AG04449 (cell line): ENCODE results near the gene MSMP.

Experiments
- CTCF ChIA-PET: fragments of 350-600 bp; formaldehyde crosslinking; extraction: SDS; loops from one replicate; lab custom pipeline; 2021; ENCODE audit warnings: antibody characterized with exemption; lab: Yijun Ruan, JAX
- POLR2A ChIA-PET: fragments of 400-600, 350-600 bp; formaldehyde crosslinking; extraction: SDS; loops from one replicate; lab custom pipeline; 2020; ENCODE audit warnings: antibody characterized with exemption, inconsistent platforms; lab: Yijun Ruan, JAX
- DNase-seq: peaks from one replicate; pipeline ENCODE4 v3.0.0-alpha.2; 2010; ENCODE audit warnings: low read depth, low spot score
- H3K4me3 ChIP-seq: 2 replicates; pipeline ENCODE4 v1.5.1; 2011; ENCODE audit warnings: low read depth, mild to moderate bottlenecking, control low read depth, low read length
- TF ChIP-seq, protein P1 (sequence below): IDR thresholded peaks from one replicate; pipeline ENCODE4 v1.5.1; 2011; ENCODE audit warnings: mild to moderate bottlenecking, moderate library complexity, low read length, control low read depth, inconsistent platforms; ENCODE audit not compliant: insufficient read depth; ENCODE audit errors: missing control alignments

The MSMP gene

DNA sequence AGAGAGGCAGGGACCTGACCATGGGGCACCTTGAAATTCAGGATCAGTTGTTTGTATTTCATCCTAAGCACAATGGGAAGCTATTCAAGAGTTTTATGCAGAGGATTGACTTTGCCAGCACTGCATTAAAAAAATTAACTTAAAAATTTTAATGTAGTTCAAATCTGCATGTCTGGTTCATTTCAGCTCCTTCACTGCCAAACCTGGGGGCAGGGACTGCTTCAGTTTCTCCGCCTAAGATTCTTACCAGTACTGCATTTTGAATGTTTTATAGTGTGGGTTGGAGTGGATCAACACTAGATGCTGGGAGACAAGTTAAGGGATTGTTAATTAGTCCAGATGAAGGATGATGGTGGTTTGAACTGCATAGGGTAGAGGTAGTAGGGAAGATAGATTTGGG, 15.7 kb upstream of the MSMP start:
- DNase-seq = no peak
- ChIA-PET CTCF (interaction anchor here (0.8 to 11.6 kb wide), 2 partner anchors 20 to 113 kb away, joined by 4 to 102 read pairs; no protein-coding TSS in a partner anchor), POLR2A (no interaction called here)
- TF ChIP-seq, protein P1, sequence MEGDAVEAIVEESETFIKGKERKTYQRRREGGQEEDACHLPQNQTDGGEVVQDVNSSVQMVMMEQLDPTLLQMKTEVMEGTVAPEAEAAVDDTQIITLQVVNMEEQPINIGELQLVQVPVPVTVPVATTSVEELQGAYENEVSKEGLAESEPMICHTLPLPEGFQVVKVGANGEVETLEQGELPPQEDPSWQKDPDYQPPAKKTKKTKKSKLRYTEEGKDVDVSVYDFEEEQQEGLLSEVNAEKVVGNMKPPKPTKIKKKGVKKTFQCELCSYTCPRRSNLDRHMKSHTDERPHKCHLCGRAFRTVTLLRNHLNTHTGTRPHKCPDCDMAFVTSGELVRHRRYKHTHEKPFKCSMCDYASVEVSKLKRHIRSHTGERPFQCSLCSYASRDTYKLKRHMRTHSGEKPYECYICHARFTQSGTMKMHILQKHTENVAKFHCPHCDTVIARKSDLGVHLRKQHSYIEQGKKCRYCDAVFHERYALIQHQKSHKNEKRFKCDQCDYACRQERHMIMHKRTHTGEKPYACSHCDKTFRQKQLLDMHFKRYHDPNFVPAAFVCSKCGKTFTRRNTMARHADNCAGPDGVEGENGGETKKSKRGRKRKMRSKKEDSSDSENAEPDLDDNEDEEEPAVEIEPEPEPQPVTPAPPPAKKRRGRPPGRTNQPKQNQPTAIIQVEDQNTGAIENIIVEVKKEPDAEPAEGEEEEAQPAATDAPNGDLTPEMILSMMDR = no peak
- H3K4me3 ChIP-seq = no peak overlapping the region

DNA sequence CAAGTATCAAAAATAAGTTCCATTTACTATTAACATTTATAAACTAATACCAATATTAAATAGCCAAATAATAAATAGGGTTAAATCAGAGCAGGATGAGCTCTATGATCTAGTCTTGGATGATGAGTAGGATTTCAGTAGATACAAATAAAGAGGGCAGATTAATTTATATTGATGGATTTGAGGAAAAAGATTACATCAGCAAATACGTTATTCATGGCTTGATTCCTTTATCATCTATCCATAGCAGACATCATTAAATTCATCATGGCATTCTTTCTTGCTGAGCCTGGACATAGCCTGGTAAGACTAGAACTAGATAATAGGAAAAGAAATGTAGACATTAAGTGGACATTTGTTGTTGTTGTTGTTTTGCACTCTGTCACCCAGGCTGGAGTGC, 13.4 kb upstream of the MSMP start:
- no peak for DNase-seq
- TF ChIP-seq, protein P1 = no peak
- ChIA-PET CTCF (no interaction called here), POLR2A (no interaction called here)
- no peak overlapping the region for H3K4me3 ChIP-seq

DNA sequence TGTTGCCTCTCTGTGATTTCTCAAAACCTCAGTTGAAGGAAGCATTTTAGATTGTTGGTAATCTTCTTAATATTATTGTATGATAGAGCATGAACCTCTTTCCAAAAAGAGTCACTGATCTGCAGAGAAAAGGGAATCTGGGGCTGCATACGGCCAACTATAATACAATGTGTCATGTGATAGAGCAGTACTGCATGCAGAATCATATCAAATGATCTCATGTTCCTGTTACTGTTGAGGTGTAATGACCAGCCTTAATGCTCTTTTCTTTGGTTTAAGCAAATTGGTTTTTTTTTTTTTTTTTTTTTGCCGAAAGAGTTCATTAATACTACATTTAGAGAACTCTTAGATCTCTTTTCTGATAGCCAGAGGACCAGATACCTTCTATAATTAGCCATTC, 12.9 kb upstream of the MSMP start:
- ChIA-PET CTCF (no interaction called here), POLR2A (no interaction called here)
- TF ChIP-seq, protein P1 = no peak
- DNase-seq = no peak
- H3K4me3 ChIP-seq = no peak overlapping the region

DNA sequence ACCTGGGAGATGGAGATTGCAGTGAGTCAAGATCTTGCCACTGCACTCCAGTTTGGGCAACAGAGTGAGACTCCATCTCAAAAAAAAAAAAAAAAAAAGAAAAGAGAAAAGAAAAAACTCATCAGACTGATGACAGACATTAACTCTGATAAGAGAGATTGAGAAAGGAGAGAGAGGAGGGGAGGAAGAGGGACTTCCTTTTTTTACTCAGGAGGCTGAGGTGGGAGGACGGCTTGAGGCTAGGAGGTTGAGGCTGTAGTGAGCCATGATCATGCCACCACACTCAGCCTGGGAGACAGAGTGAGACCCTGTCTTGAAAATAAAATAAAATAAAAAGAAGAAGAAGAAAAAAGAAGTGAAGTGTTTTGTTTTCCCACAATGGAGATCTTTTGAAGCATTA, 9.7 kb upstream of the MSMP start:
- no peak for DNase-seq
- ChIA-PET CTCF (interaction anchor here (1.8 kb wide), 1 partner anchor 26 kb away, joined by 6 read pairs; no protein-coding TSS in a partner anchor), POLR2A (interaction anchor here (0.5 kb wide), 1 partner anchor 484 kb away, joined by 4 read pairs; no protein-coding TSS in a partner anchor)
- TF ChIP-seq, protein P1 = no peak
- no peak overlapping the region for H3K4me3 ChIP-seq

DNA sequence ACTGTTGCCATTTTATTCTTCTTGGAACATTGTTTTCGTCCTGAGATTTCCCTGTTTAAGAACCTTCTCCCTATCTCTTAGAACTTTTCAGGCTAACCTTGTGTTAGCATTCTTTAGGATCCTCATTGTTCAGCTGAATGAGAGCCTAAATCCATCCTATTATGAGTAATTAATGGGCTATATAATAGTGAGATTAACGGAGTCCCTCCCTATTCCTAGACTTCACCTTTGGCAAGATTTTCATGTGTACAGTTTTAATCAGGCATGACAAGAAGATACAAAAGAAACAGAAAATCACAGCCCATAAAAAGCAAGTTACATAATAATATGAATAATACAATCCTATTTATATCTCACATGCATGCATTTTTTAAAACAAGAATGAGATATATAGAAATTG, 9.1 kb upstream of the MSMP start:
- TF ChIP-seq, protein P1 = no peak
- ChIA-PET CTCF (interaction anchor here (0.7 to 1.1 kb wide), 4 partner anchors 13 to 116 kb away, joined by 3 to 4 read pairs (median 3); no protein-coding TSS in a partner anchor), POLR2A (no interaction called here)
- DNase-seq = no peak
- H3K4me3 ChIP-seq = no peak overlapping the region

DNA sequence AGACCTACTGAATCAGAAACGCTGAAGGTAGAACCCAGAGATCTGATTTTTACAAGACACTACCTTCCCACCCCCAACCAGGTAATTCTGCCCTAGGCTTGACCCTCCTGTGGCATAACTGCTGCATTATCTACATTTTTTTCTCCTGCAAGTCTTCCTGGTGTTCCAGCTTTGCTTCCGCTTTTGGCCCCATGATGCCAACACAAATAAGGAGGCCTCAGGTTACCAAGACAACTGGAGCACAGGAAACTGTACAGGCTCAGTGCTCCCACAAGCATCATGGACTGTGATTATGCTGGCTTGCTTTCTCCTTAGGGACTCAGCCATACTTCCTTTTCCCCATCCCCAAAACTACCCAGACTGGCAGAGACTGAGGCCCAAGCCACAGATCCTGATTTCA, 6.6 kb upstream of the MSMP start:
- TF ChIP-seq, protein P1 = no peak
- peak; percentile 24 for DNase-seq
- ChIA-PET POLR2A (no interaction called here), CTCF (interaction anchor here (0.9 to 2.3 kb wide), 10 partner anchors 13 to 121 kb away, joined by 3 to 12 read pairs (median 3); partner anchors contain the start of gene HINT2)
- H3K4me3 ChIP-seq = no peak overlapping the region
